WTC11 (cell line): ENCODE data around the gene DGKZ. TPM values are rescaled to one million over a fixed set of nuclear protein-coding genes. Genes with fewer than 3 reads are reported as not detected.

Experiments used
- ATAC-seq: fragments of 200-7000 bp; cut with Tn5 transposase; 2 replicates; pipeline ENCODE4 v1.10.0; 2021; ENCODE audit warnings: mild to moderate bottlenecking, moderate library complexity
- CTCF ChIA-PET: fragments of 300-600 bp; sonication (Branson Sonifier 250); formaldehyde crosslinking; loops from one replicate; lab custom pipeline; 2021; ENCODE audit warnings: antibody characterized with exemption; lab: Charles Lee
- POLR2A ChIA-PET: fragments of 350-600 bp; sonication (Branson Sonifier 250); formaldehyde crosslinking; loops from one replicate; lab custom pipeline; 2021; ENCODE audit warnings: antibody characterized with exemption; lab: Charles Lee
- DNase-seq: peaks from one replicate; pipeline ENCODE4 v3.0.0; 2021; ENCODE audit warnings: low spot score
- H3K27ac Mint-ChIP-seq: 2 replicates; pipeline ENCODE4 v1.8.0; 2021; ENCODE audit warnings: mixed read lengths
- H3K27me3 Mint-ChIP-seq: 2 replicates; pipeline ENCODE4 v1.8.0; 2021; ENCODE audit warnings: low read depth, mild to moderate bottlenecking, moderate library complexity, mixed read lengths
- H3K36me3 Mint-ChIP-seq: 2 replicates; pipeline ENCODE4 v1.8.0; 2021; ENCODE audit warnings: mixed read lengths
- H3K4me1 Mint-ChIP-seq: 2 replicates; pipeline ENCODE4 v1.8.0; 2022; ENCODE audit warnings: mixed read lengths
- H3K4me3 Mint-ChIP-seq: 2 replicates; pipeline ENCODE4 v1.8.0; 2021; ENCODE audit warnings: mild to moderate bottlenecking, moderate library complexity, mixed read lengths
- H3K9me3 Mint-ChIP-seq: 2 replicates; pipeline ENCODE4 v1.8.0; 2021; ENCODE audit warnings: mixed read lengths
- ESRRA ChIP-seq: sonication (generic); formaldehyde crosslinking; IDR thresholded peaks from 2 replicates; pipeline ENCODE4 v1.8.1; 2022; ENCODE audit warnings: mild to moderate bottlenecking, missing genetic modification reagents, borderline replicate concordance
- MXD4 ChIP-seq: fragments of 250-450 bp; sonication (Bioruptor Pico); IDR thresholded peaks from 2 replicates; pipeline ENCODE4 v1.8.0; 2021; ENCODE audit warnings: mild to moderate bottlenecking, moderate library complexity, borderline replicate concordance
- MYBL2 ChIP-seq: sonication (generic); formaldehyde crosslinking; IDR thresholded peaks from 2 replicates; pipeline ENCODE4 v1.8.1; 2023; ENCODE audit warnings: mild to moderate bottlenecking, moderate library complexity, missing genetic modification reagents
- NFATC4 ChIP-seq: fragments of 250-450 bp; sonication (Bioruptor Pico); IDR thresholded peaks from 2 replicates; pipeline ENCODE4 v1.9.0; 2021; ENCODE audit warnings: mild to moderate bottlenecking
- NR3C1 ChIP-seq: sonication (generic); formaldehyde crosslinking; conservative IDR thresholded peaks from 2 replicates; pipeline ENCODE4 v1.8.1; 2023; ENCODE audit warnings: low read depth, mild to moderate bottlenecking, missing genetic modification reagents
- RELA ChIP-seq: sonication (generic); formaldehyde crosslinking; IDR thresholded peaks from 2 replicates; pipeline ENCODE4 v1.8.1; 2022; ENCODE audit warnings: missing genetic modification reagents, mild to moderate bottlenecking, borderline replicate concordance
- SMAD4 ChIP-seq: sonication (generic); formaldehyde crosslinking; IDR thresholded peaks from 2 replicates; pipeline ENCODE4 v1.8.0; 2022; ENCODE audit warnings: mild to moderate bottlenecking, missing genetic modification reagents
- TEAD1 ChIP-seq: sonication (generic); formaldehyde crosslinking; IDR thresholded peaks from 2 replicates; pipeline ENCODE4 v1.8.0; 2022; ENCODE audit warnings: mild to moderate bottlenecking, missing genetic modification reagents
- ZNF263 ChIP-seq: sonication (generic); formaldehyde crosslinking; IDR thresholded peaks from 2 replicates; pipeline ENCODE4 v1.8.1; 2022; ENCODE audit warnings: low read depth, mild to moderate bottlenecking, moderate library complexity, missing genetic modification reagents
- ZNF396 ChIP-seq: fragments of 250-450 bp; sonication (Bioruptor Pico); IDR thresholded peaks from 2 replicates; pipeline ENCODE4 v1.8.0; 2021; ENCODE audit warnings: mild to moderate bottlenecking, moderate library complexity, borderline replicate concordance
- total RNA-seq: library from RNA; stranded (reverse); gene quantifications from 3 replicates; pipeline ENCODE4 v1.2.3, GENCODE V29; 2021
- TF ChIP-seq, protein P1 (sequence below): sonication (generic); formaldehyde crosslinking; IDR thresholded peaks from 2 replicates; pipeline ENCODE4 v1.8.0; 2022; ENCODE audit warnings: missing genetic modification reagents
- TF ChIP-seq, protein P2 (sequence below): sonication (generic); formaldehyde crosslinking; IDR thresholded peaks from 2 replicates; pipeline ENCODE4 v1.8.0; 2023; ENCODE audit warnings: missing genetic modification reagents
- TF ChIP-seq, protein P3 (sequence below): sonication (generic); formaldehyde crosslinking; conservative IDR thresholded peaks from 2 replicates; pipeline ENCODE4 v1.8.1; 2023; ENCODE audit warnings: mild to moderate bottlenecking, low read depth, missing genetic modification reagents, moderate library complexity
- TF ChIP-seq, protein P4 (sequence below): sonication (generic); formaldehyde crosslinking; IDR thresholded peaks from 2 replicates; pipeline ENCODE4 v1.8.1; 2023; ENCODE audit warnings: mild to moderate bottlenecking, missing genetic modification reagents, moderate library complexity
- TF ChIP-seq, protein P5 (sequence below): sonication (generic); formaldehyde crosslinking; IDR thresholded peaks from 2 replicates; pipeline ENCODE4 v1.8.0; 2022; ENCODE audit warnings: mild to moderate bottlenecking, missing genetic modification reagents
- TF ChIP-seq, protein P6 (sequence below): sonication (generic); formaldehyde crosslinking; IDR thresholded peaks from 2 replicates; pipeline ENCODE4 v1.8.0; 2022; ENCODE audit warnings: mild to moderate bottlenecking, missing genetic modification reagents
- TF ChIP-seq, protein P7 (sequence below): sonication (generic); formaldehyde crosslinking; IDR thresholded peaks from 2 replicates; pipeline ENCODE4 v1.8.1; 2023; ENCODE audit warnings: mild to moderate bottlenecking, missing genetic modification reagents, moderate library complexity

DGKZ gene
- total RNA-seq, 1 experiment from 2014 or later: 139 TPM

DNA sequence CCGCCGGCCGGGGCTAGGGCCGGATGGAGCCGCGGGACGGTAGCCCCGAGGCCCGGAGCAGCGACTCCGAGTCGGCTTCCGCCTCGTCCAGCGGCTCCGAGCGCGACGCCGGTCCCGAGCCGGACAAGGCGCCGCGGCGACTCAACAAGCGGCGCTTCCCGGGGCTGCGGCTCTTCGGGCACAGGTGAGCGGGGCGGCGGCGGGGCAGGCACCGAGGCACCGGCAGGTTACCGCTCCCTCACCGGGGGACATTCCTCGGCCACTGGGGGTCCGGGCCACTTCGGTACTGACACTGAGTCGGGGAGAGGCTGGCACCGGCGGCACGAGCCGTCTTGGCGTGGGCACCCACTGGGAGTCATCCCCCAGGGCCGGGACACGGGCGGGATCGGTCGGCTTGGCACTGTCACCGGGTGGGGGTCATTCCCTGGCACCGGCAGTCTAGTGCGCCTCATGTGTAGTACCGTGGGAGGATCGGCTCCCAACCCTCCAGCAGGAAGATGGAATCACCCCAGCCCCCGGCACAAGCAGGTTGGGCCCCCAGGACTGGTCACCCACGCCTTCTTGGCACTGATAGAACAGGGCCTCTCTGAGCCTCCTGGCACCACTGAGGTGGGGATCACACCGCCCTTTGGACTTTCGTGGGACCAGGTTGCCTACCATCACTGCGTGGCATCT, 511 bp downstream of the DGKZ start (continued):
- TF ChIP-seq, protein P1, sequence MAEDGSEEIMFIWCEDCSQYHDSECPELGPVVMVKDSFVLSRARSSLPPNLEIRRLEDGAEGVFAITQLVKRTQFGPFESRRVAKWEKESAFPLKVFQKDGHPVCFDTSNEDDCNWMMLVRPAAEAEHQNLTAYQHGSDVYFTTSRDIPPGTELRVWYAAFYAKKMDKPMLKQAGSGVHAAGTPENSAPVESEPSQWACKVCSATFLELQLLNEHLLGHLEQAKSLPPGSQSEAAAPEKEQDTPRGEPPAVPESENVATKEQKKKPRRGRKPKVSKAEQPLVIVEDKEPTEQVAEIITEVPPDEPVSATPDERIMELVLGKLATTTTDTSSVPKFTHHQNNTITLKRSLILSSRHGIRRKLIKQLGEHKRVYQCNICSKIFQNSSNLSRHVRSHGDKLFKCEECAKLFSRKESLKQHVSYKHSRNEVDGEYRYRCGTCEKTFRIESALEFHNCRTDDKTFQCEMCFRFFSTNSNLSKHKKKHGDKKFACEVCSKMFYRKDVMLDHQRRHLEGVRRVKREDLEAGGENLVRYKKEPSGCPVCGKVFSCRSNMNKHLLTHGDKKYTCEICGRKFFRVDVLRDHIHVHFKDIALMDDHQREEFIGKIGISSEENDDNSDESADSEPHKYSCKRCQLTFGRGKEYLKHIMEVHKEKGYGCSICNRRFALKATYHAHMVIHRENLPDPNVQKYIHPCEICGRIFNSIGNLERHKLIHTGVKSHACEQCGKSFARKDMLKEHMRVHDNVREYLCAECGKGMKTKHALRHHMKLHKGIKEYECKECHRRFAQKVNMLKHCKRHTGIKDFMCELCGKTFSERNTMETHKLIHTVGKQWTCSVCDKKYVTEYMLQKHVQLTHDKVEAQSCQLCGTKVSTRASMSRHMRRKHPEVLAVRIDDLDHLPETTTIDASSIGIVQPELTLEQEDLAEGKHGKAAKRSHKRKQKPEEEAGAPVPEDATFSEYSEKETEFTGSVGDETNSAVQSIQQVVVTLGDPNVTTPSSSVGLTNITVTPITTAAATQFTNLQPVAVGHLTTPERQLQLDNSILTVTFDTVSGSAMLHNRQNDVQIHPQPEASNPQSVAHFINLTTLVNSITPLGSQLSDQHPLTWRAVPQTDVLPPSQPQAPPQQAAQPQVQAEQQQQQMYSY: 0 out of 2 replicates have a peak, but pooled peaks have one; percentile 18
- TF ChIP-seq NFATC4 (no peak), RELA (peak; percentile 64; the same call in 1 of the 2 replicates), MYBL2 (CRISPR knock-in tag) (no peak), ESRRA (CRISPR knock-in tag) (0 out of 2 replicates have a peak, but pooled peaks have one; percentile 9), ZNF396 (CRISPR knock-in tag) (no peak), SMAD4 (no peak), MXD4 (CRISPR knock-in tag) (no peak)
- TF ChIP-seq, protein P2, sequence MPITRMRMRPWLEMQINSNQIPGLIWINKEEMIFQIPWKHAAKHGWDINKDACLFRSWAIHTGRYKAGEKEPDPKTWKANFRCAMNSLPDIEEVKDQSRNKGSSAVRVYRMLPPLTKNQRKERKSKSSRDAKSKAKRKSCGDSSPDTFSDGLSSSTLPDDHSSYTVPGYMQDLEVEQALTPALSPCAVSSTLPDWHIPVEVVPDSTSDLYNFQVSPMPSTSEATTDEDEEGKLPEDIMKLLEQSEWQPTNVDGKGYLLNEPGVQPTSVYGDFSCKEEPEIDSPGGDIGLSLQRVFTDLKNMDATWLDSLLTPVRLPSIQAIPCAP: 0 out of 2 replicates have a peak, but pooled peaks have one; percentile 22
- TF ChIP-seq, protein P3, sequence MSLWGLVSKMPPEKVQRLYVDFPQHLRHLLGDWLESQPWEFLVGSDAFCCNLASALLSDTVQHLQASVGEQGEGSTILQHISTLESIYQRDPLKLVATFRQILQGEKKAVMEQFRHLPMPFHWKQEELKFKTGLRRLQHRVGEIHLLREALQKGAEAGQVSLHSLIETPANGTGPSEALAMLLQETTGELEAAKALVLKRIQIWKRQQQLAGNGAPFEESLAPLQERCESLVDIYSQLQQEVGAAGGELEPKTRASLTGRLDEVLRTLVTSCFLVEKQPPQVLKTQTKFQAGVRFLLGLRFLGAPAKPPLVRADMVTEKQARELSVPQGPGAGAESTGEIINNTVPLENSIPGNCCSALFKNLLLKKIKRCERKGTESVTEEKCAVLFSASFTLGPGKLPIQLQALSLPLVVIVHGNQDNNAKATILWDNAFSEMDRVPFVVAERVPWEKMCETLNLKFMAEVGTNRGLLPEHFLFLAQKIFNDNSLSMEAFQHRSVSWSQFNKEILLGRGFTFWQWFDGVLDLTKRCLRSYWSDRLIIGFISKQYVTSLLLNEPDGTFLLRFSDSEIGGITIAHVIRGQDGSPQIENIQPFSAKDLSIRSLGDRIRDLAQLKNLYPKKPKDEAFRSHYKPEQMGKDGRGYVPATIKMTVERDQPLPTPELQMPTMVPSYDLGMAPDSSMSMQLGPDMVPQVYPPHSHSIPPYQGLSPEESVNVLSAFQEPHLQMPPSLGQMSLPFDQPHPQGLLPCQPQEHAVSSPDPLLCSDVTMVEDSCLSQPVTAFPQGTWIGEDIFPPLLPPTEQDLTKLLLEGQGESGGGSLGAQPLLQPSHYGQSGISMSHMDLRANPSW (CRISPR knock-in tag): no peak
- TF ChIP-seq, protein P4, sequence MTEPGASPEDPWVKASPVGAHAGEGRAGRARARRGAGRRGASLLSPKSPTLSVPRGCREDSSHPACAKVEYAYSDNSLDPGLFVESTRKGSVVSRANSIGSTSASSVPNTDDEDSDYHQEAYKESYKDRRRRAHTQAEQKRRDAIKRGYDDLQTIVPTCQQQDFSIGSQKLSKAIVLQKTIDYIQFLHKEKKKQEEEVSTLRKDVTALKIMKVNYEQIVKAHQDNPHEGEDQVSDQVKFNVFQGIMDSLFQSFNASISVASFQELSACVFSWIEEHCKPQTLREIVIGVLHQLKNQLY (CRISPR knock-in tag): no peak
- TF ChIP-seq, protein P5, sequence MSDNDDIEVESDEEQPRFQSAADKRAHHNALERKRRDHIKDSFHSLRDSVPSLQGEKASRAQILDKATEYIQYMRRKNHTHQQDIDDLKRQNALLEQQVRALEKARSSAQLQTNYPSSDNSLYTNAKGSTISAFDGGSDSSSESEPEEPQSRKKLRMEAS (CRISPR knock-in tag): no peak
- TF ChIP-seq, all 79 proteins: peak for 6

DNA sequence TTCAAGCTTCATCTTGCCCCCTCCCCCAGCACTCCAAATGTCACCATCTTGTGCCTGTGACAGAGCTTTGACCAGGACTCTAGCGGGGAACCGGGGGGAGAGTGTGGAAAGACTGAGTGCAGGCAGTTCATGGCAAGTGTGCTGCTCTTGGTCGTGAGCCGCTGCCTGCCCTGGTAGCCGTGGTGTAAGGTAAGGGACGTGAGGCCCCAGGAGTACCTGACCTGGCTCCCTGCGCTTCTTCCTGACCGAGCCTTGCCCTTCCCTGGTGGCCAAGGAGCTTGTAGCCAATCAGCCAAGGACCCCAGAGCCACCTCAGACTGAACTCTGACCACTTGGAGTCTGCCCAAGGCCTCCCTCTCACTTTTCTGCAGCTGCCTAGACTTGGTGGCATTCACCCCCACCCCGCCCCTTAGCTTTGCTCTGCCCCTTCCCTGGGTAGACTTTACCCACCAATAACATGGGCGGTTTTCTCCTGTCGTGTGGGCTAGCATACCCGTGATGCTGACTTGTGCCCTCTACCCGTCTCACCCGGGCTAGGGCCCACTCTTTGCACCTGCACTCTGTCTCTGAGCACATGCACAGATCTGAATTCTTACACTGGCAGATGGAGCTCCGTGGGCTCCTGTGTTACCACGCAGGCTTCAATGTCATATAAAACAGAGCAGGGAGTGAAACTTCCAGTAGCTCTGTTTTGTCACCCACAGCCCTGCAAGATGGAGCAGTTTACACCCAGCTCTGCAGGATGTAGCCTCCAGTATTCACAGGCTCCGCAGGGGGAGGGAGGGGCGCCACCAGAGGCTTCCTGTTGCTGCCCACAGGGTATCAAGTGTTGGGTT, 1.5 kb downstream of the DGKZ start:
- H3K36me3 Mint-ChIP-seq: no peaks in the 10 kb centered on the region
- DNase-seq (no peak), ATAC-seq (no peak)
- ChIA-PET POLR2A (interaction anchor here (0.6 to 1.5 kb wide), 2 partner anchors 53 to 268 kb away, joined by 3 to 6 read pairs; no protein-coding TSS in a partner anchor), CTCF (interaction anchor here (0.7 to 8.8 kb wide), 12 partner anchors 9 to 110 kb away, joined by 3 to 231 read pairs (median 8); partner anchors contain the start of genes CHRM4 and MDK)
- no peaks in the 10 kb centered on the region for H3K9me3 Mint-ChIP-seq
- H3K4me1 Mint-ChIP-seq: peaks cover 83% of the 10 kb centered on the region
- H3K27me3 Mint-ChIP-seq: peaks cover 11% of the 10 kb centered on the region
- TF ChIP-seq TEAD1 (CRISPR knock-in tag) (no peak), NR3C1 (no peak), ZNF263 (CRISPR knock-in tag) (no peak)
- TF ChIP-seq, protein P6, sequence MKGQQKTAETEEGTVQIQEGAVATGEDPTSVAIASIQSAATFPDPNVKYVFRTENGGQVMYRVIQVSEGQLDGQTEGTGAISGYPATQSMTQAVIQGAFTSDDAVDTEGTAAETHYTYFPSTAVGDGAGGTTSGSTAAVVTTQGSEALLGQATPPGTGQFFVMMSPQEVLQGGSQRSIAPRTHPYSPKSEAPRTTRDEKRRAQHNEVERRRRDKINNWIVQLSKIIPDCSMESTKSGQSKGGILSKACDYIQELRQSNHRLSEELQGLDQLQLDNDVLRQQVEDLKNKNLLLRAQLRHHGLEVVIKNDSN (CRISPR knock-in tag): no peak
- TF ChIP-seq, protein P7, sequence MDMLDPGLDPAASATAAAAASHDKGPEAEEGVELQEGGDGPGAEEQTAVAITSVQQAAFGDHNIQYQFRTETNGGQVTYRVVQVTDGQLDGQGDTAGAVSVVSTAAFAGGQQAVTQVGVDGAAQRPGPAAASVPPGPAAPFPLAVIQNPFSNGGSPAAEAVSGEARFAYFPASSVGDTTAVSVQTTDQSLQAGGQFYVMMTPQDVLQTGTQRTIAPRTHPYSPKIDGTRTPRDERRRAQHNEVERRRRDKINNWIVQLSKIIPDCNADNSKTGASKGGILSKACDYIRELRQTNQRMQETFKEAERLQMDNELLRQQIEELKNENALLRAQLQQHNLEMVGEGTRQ (CRISPR knock-in tag): no peak
- peak overlapping the region; percentile 61; the same call in 1 of the 2 replicates for H3K27ac Mint-ChIP-seq
- peak overlapping the region; percentile 77 for H3K4me3 Mint-ChIP-seq
